GM23338 (cell line): ENCODE results near the gene AKT2. TPM values are rescaled to one million over a fixed set of nuclear protein-coding genes. Genes with fewer than 3 reads are reported as not detected.

Experiments
- ATAC-seq: fragments of 200-7000 bp; cut with Tn5 transposase; 3 replicates; pipeline ENCODE4 v1.9.1; 2020
- DNase-seq: peaks from one replicate; pipeline ENCODE4 v3.0.0-alpha.2; 2015; ENCODE audit warnings: low spot score
- H2AFZ ChIP-seq: fragments of 200-600 bp; sonication (generic); 2 replicates; pipeline ENCODE4 v1.8.0; 2016; ENCODE audit warnings: antibody characterized with exemption, mild to moderate bottlenecking, moderate library complexity
- H3F3A ChIP-seq: fragments of 200-600 bp; sonication (generic); replicated peaks from 2 replicates; pipeline ENCODE4 v1.8.0; 2017; ENCODE audit warnings: antibody characterized with exemption, mixed run types, low read depth
- H3K27ac ChIP-seq: fragments of 200-600 bp; sonication (generic); 2 replicates; pipeline ENCODE4 v1.6.1; 2016; ENCODE audit warnings: low read depth
- H3K27me3 ChIP-seq: fragments of 200-600 bp; sonication (generic); 2 replicates; pipeline ENCODE4 v1.8.0; 2016; ENCODE audit warnings: mild to moderate bottlenecking, mixed run types, moderate library complexity; ENCODE audit not compliant: insufficient read depth
- H3K36me3 ChIP-seq: fragments of 200-600 bp; sonication (generic); 2 replicates; pipeline ENCODE4 v1.8.0; 2016; ENCODE audit warnings: mild to moderate bottlenecking; ENCODE audit not compliant: insufficient read depth
- H3K4me1 ChIP-seq: fragments of 200-600 bp; sonication (generic); 2 replicates; pipeline ENCODE4 v1.8.0; 2016; ENCODE audit warnings: mild to moderate bottlenecking, moderate library complexity; ENCODE audit not compliant: insufficient read depth
- H3K4me2 ChIP-seq: fragments of 200-600 bp; sonication (generic); 2 replicates; pipeline ENCODE4 v1.7.1; 2017; ENCODE audit warnings: mixed run types
- H3K4me3 ChIP-seq: fragments of 200-600 bp; sonication (generic); 2 replicates; pipeline ENCODE4 v1.6.1; 2016; ENCODE audit warnings: mixed run types
- H3K79me2 ChIP-seq: fragments of 200-600 bp; sonication (generic); replicated peaks from 2 replicates; pipeline ENCODE4 v1.8.0; 2017; ENCODE audit warnings: mild to moderate bottlenecking; ENCODE audit not compliant: insufficient read depth
- H3K9me2 ChIP-seq: fragments of 200-600 bp; sonication (generic); 2 replicates; pipeline ENCODE4 v1.8.0; 2017; ENCODE audit not compliant: insufficient read depth
- H4K20me1 ChIP-seq: fragments of 200-600 bp; sonication (generic); replicated peaks from 2 replicates; pipeline ENCODE4 v1.8.0; 2017; ENCODE audit warnings: mild to moderate bottlenecking; ENCODE audit not compliant: insufficient read depth
- H3K27ac Mint-ChIP-seq: 2 replicates; pipeline ENCODE4 v1.8.0; 2020; ENCODE audit warnings: inconsistent platforms, mild to moderate bottlenecking, moderate library complexity, mixed read lengths
- H3K27me3 Mint-ChIP-seq: 3 replicates; pipeline ENCODE4 v1.8.0; 2022; ENCODE audit warnings: low read depth, mild to moderate bottlenecking, moderate library complexity, mixed read lengths, inconsistent platforms; ENCODE audit not compliant: insufficient read depth, poor library complexity
- H3K36me3 Mint-ChIP-seq: 3 replicates; pipeline ENCODE4 v1.8.0; 2021; ENCODE audit warnings: low read depth, mild to moderate bottlenecking, inconsistent platforms, moderate library complexity, mixed read lengths
- H3K4me1 Mint-ChIP-seq: 3 replicates; pipeline ENCODE4 v1.8.0; 2020; ENCODE audit warnings: mild to moderate bottlenecking, inconsistent platforms, mixed read lengths
- H3K4me3 Mint-ChIP-seq: 3 replicates; pipeline ENCODE4 v1.8.0; 2021; ENCODE audit warnings: moderate library complexity, mild to moderate bottlenecking, inconsistent platforms, mixed read lengths
- H3K9me3 Mint-ChIP-seq: 3 replicates; pipeline ENCODE4 v1.8.0; 2020; ENCODE audit warnings: moderate library complexity, mild to moderate bottlenecking, inconsistent platforms, mixed read lengths
- CREB1 ChIP-seq: fragments of 250-450 bp; sonication (Bioruptor Pico); IDR thresholded peaks from 2 replicates; pipeline ENCODE4 v1.5.0; 2020; ENCODE audit warnings: low read depth, mild to moderate bottlenecking, moderate library complexity
- CTCF ChIP-seq, 2 experiments: fragments of 200-600 bp in 1 of 2; sonication (generic) in 1 of 2; conservative IDR thresholded peaks; 2 replicates each; pipeline versions ENCODE4 v1.5.1 to v1.6.1; 2016 to 2017; ENCODE audit warnings: antibody characterized with exemption in 2 of 2, low read depth in 2 of 2, mild to moderate bottlenecking in 2 of 2, moderate library complexity in 1 of 2
- EZH2 ChIP-seq: fragments of 200-600 bp; sonication (generic); IDR thresholded peaks from one replicate; pipeline ENCODE4 v1.8.0; 2017; ENCODE audit warnings: antibody characterized with exemption, mild to moderate bottlenecking, low read depth; ENCODE audit not compliant: unreplicated experiment
- EZH2phosphoT487 ChIP-seq: fragments of 200-600 bp; sonication (generic); IDR thresholded peaks from one replicate; pipeline ENCODE4 v1.8.1; 2018; ENCODE audit warnings: antibody characterized with exemption; ENCODE audit not compliant: unreplicated experiment
- JUNB ChIP-seq: IDR thresholded peaks from one replicate; pipeline ENCODE4 v1.6.1; 2016; ENCODE audit warnings: antibody characterized with exemption; ENCODE audit not compliant: unreplicated experiment
- NANOG ChIP-seq: IDR thresholded peaks from 2 replicates; pipeline ENCODE4 v1.6.1; 2016; ENCODE audit warnings: antibody characterized with exemption, borderline replicate concordance
- POLR2AphosphoS5 ChIP-seq: IDR thresholded peaks from 2 replicates; pipeline ENCODE4 v1.6.1; 2016; ENCODE audit warnings: antibody characterized with exemption, low read depth
- STAT1 ChIP-seq: IDR thresholded peaks from one replicate; pipeline ENCODE4 v1.6.1; 2016; ENCODE audit warnings: antibody characterized with exemption; ENCODE audit not compliant: unreplicated experiment
- ZNF114 ChIP-seq: fragments of 250-450 bp; sonication (Bioruptor Pico); IDR thresholded peaks from 2 replicates; pipeline ENCODE4 v1.5.0; 2020; ENCODE audit warnings: mild to moderate bottlenecking, moderate library complexity
- ZNF331 ChIP-seq: fragments of 250-450 bp; sonication (Bioruptor Pico); IDR thresholded peaks from 2 replicates; pipeline ENCODE4 v1.5.0; 2020; ENCODE audit warnings: low read depth, mild to moderate bottlenecking, moderate library complexity
- polyA plus RNA-seq: library from polyadenylated mRNA; unstranded; fragments of >200 nt; fragmentation: Nextera tagmentation; extraction: Ambion mirVana; gene quantifications from 2 replicates; pipeline ENCODE4 v1.2.1, GENCODE V29; 2016
- total RNA-seq: library from RNA; depleted of rRNA; stranded (reverse); fragments of >200 nt; shearing (Covaris generic); gene quantifications from 2 replicates; pipeline ENCODE4 v1.2.3, GENCODE V29; 2014
- TF ChIP-seq, protein P1 (sequence below): fragments of 250-450 bp; sonication (Bioruptor Pico); IDR thresholded peaks from 2 replicates; pipeline ENCODE4 v1.5.0; 2020; ENCODE audit warnings: mild to moderate bottlenecking, moderate library complexity
- TF ChIP-seq, protein P2 (sequence below): IDR thresholded peaks from 2 replicates; pipeline ENCODE4 v1.6.1; 2016; ENCODE audit warnings: antibody characterized with exemption
- TF ChIP-seq, protein P3 (sequence below): IDR thresholded peaks from one replicate; pipeline ENCODE4 v1.6.1; 2018; ENCODE audit warnings: antibody characterized with exemption; ENCODE audit not compliant: unreplicated experiment

Gene AKT2
- total and polyA plus RNA-seq, 2 experiments from 2014 or later: 17.6 to 123 TPM

- no peak overlapping the region for H3K27ac ChIP-seq
- no peaks in the 10 kb centered on the region for H3K36me3 ChIP-seq
- no peaks in the 10 kb centered on the region for H3K27me3 ChIP-seq
- ATAC-seq (no peak), DNase-seq (no peak)
- peaks cover 9% of the 10 kb centered on the region; the same call in 2 of the 3 replicates for H3K4me1 Mint-ChIP-seq
- H3K4me3 ChIP-seq: no peak overlapping the region
- TF ChIP-seq ZNF114 (CRISPR knock-in tag): no peak
- TF ChIP-seq, protein P1, sequence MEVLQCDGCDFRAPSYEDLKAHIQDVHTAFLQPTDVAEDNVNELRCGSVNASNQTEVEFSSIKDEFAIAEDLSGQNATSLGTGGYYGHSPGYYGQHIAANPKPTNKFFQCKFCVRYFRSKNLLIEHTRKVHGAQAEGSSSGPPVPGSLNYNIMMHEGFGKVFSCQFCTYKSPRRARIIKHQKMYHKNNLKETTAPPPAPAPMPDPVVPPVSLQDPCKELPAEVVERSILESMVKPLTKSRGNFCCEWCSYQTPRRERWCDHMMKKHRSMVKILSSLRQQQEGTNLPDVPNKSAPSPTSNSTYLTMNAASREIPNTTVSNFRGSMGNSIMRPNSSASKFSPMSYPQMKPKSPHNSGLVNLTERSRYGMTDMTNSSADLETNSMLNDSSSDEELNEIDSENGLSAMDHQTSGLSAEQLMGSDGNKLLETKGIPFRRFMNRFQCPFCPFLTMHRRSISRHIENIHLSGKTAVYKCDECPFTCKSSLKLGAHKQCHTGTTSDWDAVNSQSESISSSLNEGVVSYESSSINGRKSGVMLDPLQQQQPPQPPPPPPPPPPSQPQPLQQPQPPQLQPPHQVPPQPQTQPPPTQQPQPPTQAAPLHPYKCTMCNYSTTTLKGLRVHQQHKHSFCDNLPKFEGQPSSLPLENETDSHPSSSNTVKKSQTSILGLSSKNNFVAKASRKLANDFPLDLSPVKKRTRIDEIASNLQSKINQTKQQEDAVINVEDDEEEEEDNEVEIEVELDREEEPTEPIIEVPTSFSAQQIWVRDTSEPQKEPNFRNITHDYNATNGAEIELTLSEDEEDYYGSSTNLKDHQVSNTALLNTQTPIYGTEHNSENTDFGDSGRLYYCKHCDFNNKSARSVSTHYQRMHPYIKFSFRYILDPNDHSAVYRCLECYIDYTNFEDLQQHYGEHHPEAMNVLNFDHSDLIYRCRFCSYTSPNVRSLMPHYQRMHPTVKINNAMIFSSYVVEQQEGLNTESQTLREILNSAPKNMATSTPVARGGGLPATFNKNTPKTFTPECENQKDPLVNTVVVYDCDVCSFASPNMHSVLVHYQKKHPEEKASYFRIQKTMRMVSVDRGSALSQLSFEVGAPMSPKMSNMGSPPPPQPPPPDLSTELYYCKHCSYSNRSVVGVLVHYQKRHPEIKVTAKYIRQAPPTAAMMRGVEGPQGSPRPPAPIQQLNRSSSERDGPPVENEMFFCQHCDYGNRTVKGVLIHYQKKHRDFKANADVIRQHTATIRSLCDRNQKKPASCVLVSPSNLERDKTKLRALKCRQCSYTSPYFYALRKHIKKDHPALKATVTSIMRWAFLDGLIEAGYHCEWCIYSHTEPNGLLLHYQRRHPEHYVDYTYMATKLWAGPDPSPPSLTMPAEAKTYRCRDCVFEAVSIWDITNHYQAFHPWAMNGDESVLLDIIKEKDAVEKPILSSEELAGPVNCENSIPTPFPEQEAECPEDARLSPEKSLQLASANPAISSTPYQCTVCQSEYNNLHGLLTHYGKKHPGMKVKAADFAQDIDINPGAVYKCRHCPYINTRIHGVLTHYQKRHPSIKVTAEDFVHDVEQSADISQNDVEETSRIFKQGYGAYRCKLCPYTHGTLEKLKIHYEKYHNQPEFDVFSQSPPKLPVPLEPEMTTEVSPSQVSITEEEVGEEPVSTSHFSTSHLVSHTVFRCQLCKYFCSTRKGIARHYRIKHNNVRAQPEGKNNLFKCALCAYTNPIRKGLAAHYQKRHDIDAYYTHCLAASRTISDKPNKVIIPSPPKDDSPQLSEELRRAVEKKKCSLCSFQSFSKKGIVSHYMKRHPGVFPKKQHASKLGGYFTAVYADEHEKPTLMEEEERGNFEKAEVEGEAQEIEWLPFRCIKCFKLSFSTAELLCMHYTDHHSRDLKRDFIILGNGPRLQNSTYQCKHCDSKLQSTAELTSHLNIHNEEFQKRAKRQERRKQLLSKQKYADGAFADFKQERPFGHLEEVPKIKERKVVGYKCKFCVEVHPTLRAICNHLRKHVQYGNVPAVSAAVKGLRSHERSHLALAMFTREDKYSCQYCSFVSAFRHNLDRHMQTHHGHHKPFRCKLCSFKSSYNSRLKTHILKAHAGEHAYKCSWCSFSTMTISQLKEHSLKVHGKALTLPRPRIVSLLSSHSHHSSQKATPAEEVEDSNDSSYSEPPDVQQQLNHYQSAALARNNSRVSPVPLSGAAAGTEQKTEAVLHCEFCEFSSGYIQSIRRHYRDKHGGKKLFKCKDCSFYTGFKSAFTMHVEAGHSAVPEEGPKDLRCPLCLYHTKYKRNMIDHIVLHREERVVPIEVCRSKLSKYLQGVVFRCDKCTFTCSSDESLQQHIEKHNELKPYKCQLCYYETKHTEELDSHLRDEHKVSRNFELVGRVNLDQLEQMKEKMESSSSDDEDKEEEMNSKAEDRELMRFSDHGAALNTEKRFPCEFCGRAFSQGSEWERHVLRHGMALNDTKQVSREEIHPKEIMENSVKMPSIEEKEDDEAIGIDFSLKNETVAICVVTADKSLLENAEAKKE (CRISPR knock-in tag): no peak
- no peak for TF ChIP-seq EZH2
- no peak for TF ChIP-seq ZNF331 (CRISPR knock-in tag)
- TF ChIP-seq CTCF (conservative IDR thresholded peaks at IDR 0.05; ENCODE audit: low read depth in 2 of 2): no peak
- TF ChIP-seq, protein P2, sequence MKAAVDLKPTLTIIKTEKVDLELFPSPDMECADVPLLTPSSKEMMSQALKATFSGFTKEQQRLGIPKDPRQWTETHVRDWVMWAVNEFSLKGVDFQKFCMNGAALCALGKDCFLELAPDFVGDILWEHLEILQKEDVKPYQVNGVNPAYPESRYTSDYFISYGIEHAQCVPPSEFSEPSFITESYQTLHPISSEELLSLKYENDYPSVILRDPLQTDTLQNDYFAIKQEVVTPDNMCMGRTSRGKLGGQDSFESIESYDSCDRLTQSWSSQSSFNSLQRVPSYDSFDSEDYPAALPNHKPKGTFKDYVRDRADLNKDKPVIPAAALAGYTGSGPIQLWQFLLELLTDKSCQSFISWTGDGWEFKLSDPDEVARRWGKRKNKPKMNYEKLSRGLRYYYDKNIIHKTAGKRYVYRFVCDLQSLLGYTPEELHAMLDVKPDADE: no peak
- TF ChIP-seq JUNB: no peak
- no peak for TF ChIP-seq STAT1
- TF ChIP-seq EZH2phosphoT487: no peak
- TF ChIP-seq, protein P3, sequence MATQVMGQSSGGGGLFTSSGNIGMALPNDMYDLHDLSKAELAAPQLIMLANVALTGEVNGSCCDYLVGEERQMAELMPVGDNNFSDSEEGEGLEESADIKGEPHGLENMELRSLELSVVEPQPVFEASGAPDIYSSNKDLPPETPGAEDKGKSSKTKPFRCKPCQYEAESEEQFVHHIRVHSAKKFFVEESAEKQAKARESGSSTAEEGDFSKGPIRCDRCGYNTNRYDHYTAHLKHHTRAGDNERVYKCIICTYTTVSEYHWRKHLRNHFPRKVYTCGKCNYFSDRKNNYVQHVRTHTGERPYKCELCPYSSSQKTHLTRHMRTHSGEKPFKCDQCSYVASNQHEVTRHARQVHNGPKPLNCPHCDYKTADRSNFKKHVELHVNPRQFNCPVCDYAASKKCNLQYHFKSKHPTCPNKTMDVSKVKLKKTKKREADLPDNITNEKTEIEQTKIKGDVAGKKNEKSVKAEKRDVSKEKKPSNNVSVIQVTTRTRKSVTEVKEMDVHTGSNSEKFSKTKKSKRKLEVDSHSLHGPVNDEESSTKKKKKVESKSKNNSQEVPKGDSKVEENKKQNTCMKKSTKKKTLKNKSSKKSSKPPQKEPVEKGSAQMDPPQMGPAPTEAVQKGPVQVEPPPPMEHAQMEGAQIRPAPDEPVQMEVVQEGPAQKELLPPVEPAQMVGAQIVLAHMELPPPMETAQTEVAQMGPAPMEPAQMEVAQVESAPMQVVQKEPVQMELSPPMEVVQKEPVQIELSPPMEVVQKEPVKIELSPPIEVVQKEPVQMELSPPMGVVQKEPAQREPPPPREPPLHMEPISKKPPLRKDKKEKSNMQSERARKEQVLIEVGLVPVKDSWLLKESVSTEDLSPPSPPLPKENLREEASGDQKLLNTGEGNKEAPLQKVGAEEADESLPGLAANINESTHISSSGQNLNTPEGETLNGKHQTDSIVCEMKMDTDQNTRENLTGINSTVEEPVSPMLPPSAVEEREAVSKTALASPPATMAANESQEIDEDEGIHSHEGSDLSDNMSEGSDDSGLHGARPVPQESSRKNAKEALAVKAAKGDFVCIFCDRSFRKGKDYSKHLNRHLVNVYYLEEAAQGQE: no peak
- no peak for TF ChIP-seq CREB1 (CRISPR knock-in tag)
- TF ChIP-seq NANOG: no peak
- no peak for TF ChIP-seq POLR2AphosphoS5
- no peaks in the 10 kb centered on the region for H3K9me2 ChIP-seq
- H2AFZ ChIP-seq: no peak overlapping the region
- H3K9me3 Mint-ChIP-seq: no peaks in the 10 kb centered on the region
- H3K79me2 ChIP-seq: no peaks in the 10 kb centered on the region
- H3F3A ChIP-seq: no peaks in the 10 kb centered on the region
- H3K27me3 Mint-ChIP-seq: no peaks in the 10 kb centered on the region
- H3K4me3 Mint-ChIP-seq: no peak overlapping the region
- H3K27ac Mint-ChIP-seq: no peak overlapping the region
- H3K4me2 ChIP-seq: no peak overlapping the region
- H3K4me1 ChIP-seq: 0 out of 2 replicates have a peak, but pooled peaks cover 7% of the 10 kb centered on the region
- no peaks in the 10 kb centered on the region for H4K20me1 ChIP-seq
- no peaks in the 10 kb centered on the region for H3K36me3 Mint-ChIP-seq
These were observed 15.5 kb upstream of the AKT2 start for GRCh38 chr19:40300668-40301067.
